Bronchial epithelial cell (primary cell): Measurements from ENCODE around the gene OR9Q1. TPM values are rescaled to one million over a fixed set of nuclear protein-coding genes. Genes with fewer than 3 reads are reported as not detected.
"Not testable (repeated sequence)": the region's sequence is repeated elsewhere in the genome, so short reads cannot be mapped to it uniquely, and the experiment has no call there.

Experiments used
- DNase-seq: peaks from one replicate; pipeline ENCODE4 v3.0.0-alpha.2; 2010; ENCODE audit warnings: low read depth
- FAIRE-seq: peaks from 2 replicates; lab custom pipeline; 2011; peaks lifted over from hg19 to GRCh38; lab: Jason Lieb, UNC
- H3K27me3 ChIP-seq: 2 replicates; pipeline ENCODE4 v1.5.1; 2011; ENCODE audit warnings: low read length; ENCODE audit not compliant: control insufficient read depth, insufficient read depth
- H3K36me3 ChIP-seq: 2 replicates; pipeline ENCODE4 v1.5.1; 2011; ENCODE audit warnings: low read length; ENCODE audit not compliant: control insufficient read depth, insufficient read depth
- H3K4me3 ChIP-seq: 2 replicates; pipeline ENCODE4 v1.5.1; 2011; ENCODE audit warnings: mild to moderate bottlenecking, low read depth, low read length, control low read depth
- CTCF ChIP-seq: IDR thresholded peaks from 2 replicates; pipeline ENCODE4 v1.5.1; 2011; ENCODE audit warnings: mild to moderate bottlenecking, moderate library complexity, low read length, control low read depth, inconsistent platforms; ENCODE audit not compliant: insufficient read depth, severe bottlenecking
- total RNA-seq: library from RNA; depleted of rRNA; stranded (reverse); fragments of >200 nt; gene quantifications from 2 replicates; pipeline ENCODE4 v1.2.1, GENCODE V29; 2014

Gene OR9Q1
- total RNA-seq, 1 donor from 2014 or later: not detected

GRCh38 chr11:58195939-58196338 lies 172.3 kb downstream of the OR9Q1 start:
- FAIRE-seq (no peak), DNase-seq (no peak)
- Histone ChIP-seq H3K4me3 (no peak overlapping the region), H3K36me3 (no peaks in the 10 kb centered on the region), H3K27me3 (no peaks in the 10 kb centered on the region)
- no peak for TF ChIP-seq CTCF

GRCh38 chr11:58199271-58199670 lies 175.6 kb downstream of the OR9Q1 start:
- DNase-seq: no peak
- Histone ChIP-seq H3K36me3 (no peaks in the 10 kb centered on the region), H3K4me3 (no peak overlapping the region), H3K27me3 (no peaks in the 10 kb centered on the region)
- FAIRE-seq: no peak
- no peak for TF ChIP-seq CTCF

- Histone ChIP-seq H3K4me3 (no peak within 1 kb of the TSS), H3K36me3 (no peaks in the 10 kb centered on the region), H3K27me3 (no peaks in the 10 kb centered on the region)
- FAIRE-seq (no peak), DNase-seq (no peak)
- no peak for TF ChIP-seq CTCF
Observed at GRCh38 chr11:58204042-58204441, 180.4 kb downstream of the OR9Q1 start, which contains the start of gene OR1S2. Gene OR1S2, minus strand, starts transcription at chr11:58204142. Its CDS starts 0 bp downstream, at chr11:58204142.

GRCh38 chr11:58212420-58212819 lies 188.7 kb downstream of the OR9Q1 start, which contains the start of gene OR1S1:
Gene OR1S1, plus strand, starts transcription at chr11:58212720.
- H3K27me3 ChIP-seq, H3K36me3 ChIP-seq, DNase-seq, FAIRE-seq, H3K4me3 ChIP-seq: not testable (repeated sequence)

- FAIRE-seq: no peak
- no peak for TF ChIP-seq CTCF
- no peak for DNase-seq
Observed at GRCh38 chr11:58216476-58216875, 192.8 kb downstream of the OR9Q1 start.

GRCh38 chr11:58222721-58223120 lies 199.0 kb downstream of the OR9Q1 start:
- Histone ChIP-seq H3K4me3 (no peak overlapping the region), H3K36me3 (no peaks in the 10 kb centered on the region), H3K27me3 (no peaks in the 10 kb centered on the region)
- DNase-seq (peak; percentile 50), FAIRE-seq (no peak)
- no peak for TF ChIP-seq CTCF

More at GRCh38 chr11:58216476-58216875, 192.8 kb downstream of the OR9Q1 start:
- Histone ChIP-seq H3K36me3 (no peaks in the 10 kb centered on the region), H3K27me3 (no peaks in the 10 kb centered on the region), H3K4me3 (no peak overlapping the region)
